ENCODE data around the gene SCN3B. TPM values are rescaled to one million over a fixed set of nuclear protein-coding genes. Genes with fewer than 3 reads are reported as not detected.

Gene SCN3B
- total RNA-seq, 1 experiment from 2014 or later: 0.77 TPM

GRCh38 chr11:123702139-123702538 lies 47.7 kb upstream of the SCN3B start:
- Histone ChIP-seq H2AFZ (ENCODE audit: low read length) (no peak overlapping the region), H4K8ac (replicated peaks; ENCODE audit: insufficient read length, low read depth, low read length) (no peak overlapping the region), H3K79me1 (ENCODE audit: insufficient read depth, low read depth, low read length, poor library complexity, severe bottlenecking) (no peaks in the 10 kb centered on the region), H3K56ac (ENCODE audit: insufficient read length, low read depth, low read length) (no peak overlapping the region), H3K18ac (ENCODE audit: insufficient read length, low read depth, low read length) (no peak overlapping the region), H3K14ac (ENCODE audit: insufficient read depth, low read length) (no peak overlapping the region), H3K23ac (ENCODE audit: insufficient read length, low read depth, low read length) (no peak overlapping the region), H3K4me2 (ENCODE audit: insufficient read depth, insufficient read length, low read length) (no peak overlapping the region), H3K23me2 (ENCODE audit: insufficient read length, low read depth, low read length, poor library complexity, severe bottlenecking) (no peaks in the 10 kb centered on the region), H4K5ac (ENCODE audit: insufficient read length, low read depth, low read length) (no peak overlapping the region), H3K27me3 (ENCODE audit: insufficient read depth, low read length) (no peaks in the 10 kb centered on the region), H4K20me1 (ENCODE audit: control insufficient read depth, insufficient read depth, insufficient read length) (no peaks in the 10 kb centered on the region), H2BK12ac (ENCODE audit: insufficient read length, low read depth, low read length) (no peak overlapping the region), H3T11ph (ENCODE audit: low read length) (no peak overlapping the region), H2BK5ac (ENCODE audit: insufficient read length, low read length) (no peak overlapping the region), H3K27ac (ENCODE audit: insufficient read length, low read depth, low read length) (no peak overlapping the region), H2BK20ac (ENCODE audit: low read depth, low read length, poor library complexity, severe bottlenecking) (no peak overlapping the region), H3K4me1 (ENCODE audit: insufficient read depth, low read length) (no peaks in the 10 kb centered on the region), H2BK120ac (ENCODE audit: low read depth, low read length, poor library complexity, severe bottlenecking) (no peak overlapping the region), H3K9ac (ENCODE audit: extremely low read depth, insufficient read length, low read length) (no peak overlapping the region), H2AK5ac (ENCODE audit: insufficient read length, low read length) (no peak overlapping the region), H2BK15ac (ENCODE audit: low read depth, low read length) (no peak overlapping the region), H4K91ac (ENCODE audit: insufficient read length, low read depth, low read length) (no peak overlapping the region), H3K79me2 (ENCODE audit: insufficient read depth, low read length) (no peaks in the 10 kb centered on the region), H3K4ac (ENCODE audit: low read depth, low read length) (no peak overlapping the region), H3K9me3 (ENCODE audit: control insufficient read depth, low read depth, low read length) (no peaks in the 10 kb centered on the region)
- Mint-ChIP-seq H3K27ac (no peak overlapping the region), H3K36me3 (ENCODE audit: insufficient read depth in 1 of 3, low read depth in 3 of 3) (no peaks in the 10 kb centered on the region), H3K9me3 (no peaks in the 10 kb centered on the region), H3K4me1 (no peaks in the 10 kb centered on the region), H3K4me3 (no peak overlapping the region), H3K27me3 (ENCODE audit: low read depth) (peaks cover 6% of the 10 kb centered on the region; the same call in 1 of the 2 replicates)
- no CpG with 5 or more reads among the region's 9 CpGs for WGBS (ENCODE audit: extremely low coverage, insufficient read length, low lambda C conversion rate)
- no peak for DNase-seq
- TF ChIP-seq CTCF (conservative IDR thresholded peaks at IDR 0.05): no peak

Data from H9 (cell line).